Testis (tissue), 3 donors: ENCODE data around the gene EPN1. TPM values are rescaled to one million over a fixed set of nuclear protein-coding genes. Genes with fewer than 3 reads are reported as not detected.

ENCODE experiments used
- DNase-seq: peaks from one replicate; pipeline ENCODE4 v3.0.0-alpha.2; 2019
- H3K27ac ChIP-seq, 2 donors: fragments of 200-600 bp; sonication (generic); one replicate each; pipeline ENCODE4 v1.5.1; 2019
- H3K27me3 ChIP-seq: fragments of 200-600 bp; sonication (generic); one replicate; pipeline ENCODE4 v1.5.1; 2019
- H3K36me3 ChIP-seq: fragments of 200-600 bp; sonication (generic); one replicate; pipeline ENCODE4 v1.5.1; 2017; ENCODE audit warnings: low read depth; ENCODE audit errors: missing control alignments
- H3K4me1 ChIP-seq: fragments of 200-600 bp; sonication (generic); one replicate; pipeline ENCODE4 v1.5.1; 2019
- H3K4me3 ChIP-seq, 2 donors: fragments of 200-600 bp; sonication (generic); one replicate each; pipeline ENCODE4 v1.5.1; 2017 to 2019
- H3K9me3 ChIP-seq: fragments of 200-600 bp; sonication (generic); one replicate; pipeline ENCODE4 v1.5.1; 2017
- POLR2A ChIP-seq: fragments of 450-650 bp; IDR thresholded peaks from one replicate; pipeline ENCODE4 v1.6.1; 2017; ENCODE audit warnings: antibody characterized with exemption, mild to moderate bottlenecking, moderate library complexity
- WGBS, 2 donors: methylation state at CpG; one replicate each; pipeline ENCODE4 v1.1.5; 2018; 5-methylcytosine and 5-hydroxymethylcytosine counted together
- intact Hi-C: fragments of 100-400 bp; cut with DNase I; formaldehyde crosslinking; loops from one replicate; pipeline ENCODE4 v1.15.1; 2023; ENCODE audit warnings: low total_unique reads
- polyA plus RNA-seq: library from polyadenylated mRNA; stranded (reverse); fragments of 350-450 nt; fragmentation: Illumina TruSeq; extraction: RNeasy Lipid Tissue Mini Kit (QIAGEN cat#74804); gene quantifications from one replicate; pipeline ENCODE4 v1.2.3, GENCODE V29; 2014; ENCODE audit warnings: low read depth, low replicate concordance; ENCODE audit not compliant: insufficient read depth
- total RNA-seq, 2 donors: library from RNA; depleted of rRNA; stranded (reverse); fragments of >200 nt; gene quantifications; one replicate each; pipeline ENCODE4 v1.2.3, GENCODE V29; 2016
- TF ChIP-seq, protein P1 (sequence below), 3 experiments: fragments of 450-650 bp in 2 of 3; fragments of 200-600 bp in 1 of 3; sonication (generic) in 1 of 3; IDR thresholded peaks; one replicate each; pipeline ENCODE4 v1.5.1; 2016 to 2019; ENCODE audit warnings: antibody characterized with exemption in 3 of 3, mild to moderate bottlenecking in 2 of 3, moderate library complexity in 1 of 3

The EPN1 gene
- total and polyA plus RNA-seq, 3 donors from 2014 or later: 134 to 303 (median 176) TPM

DNA sequence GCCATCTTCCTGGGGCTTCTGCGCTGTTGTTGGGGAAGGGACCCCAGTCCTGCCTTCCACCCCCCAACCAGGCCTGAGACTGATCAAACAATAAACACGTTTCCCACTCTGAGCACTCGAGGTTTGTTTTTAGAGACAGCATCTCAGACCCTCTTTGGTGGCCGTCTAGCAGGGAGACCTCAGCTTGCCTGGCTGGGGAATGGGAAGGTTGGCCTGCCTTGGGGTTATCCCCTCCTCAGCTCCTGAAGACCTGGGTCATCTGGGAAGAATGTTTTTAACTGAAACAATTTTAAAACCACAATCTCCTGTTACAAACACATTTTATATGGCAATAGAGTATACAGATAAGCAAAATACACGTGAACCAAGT lies 29.5 kb upstream of the EPN1 start:
- Histone ChIP-seq H3K27ac (no peak overlapping the region), H3K4me1 (peaks cover 26% of the 10 kb centered on the region), H3K27me3 (no peaks in the 10 kb centered on the region), H3K9me3 (no peaks in the 10 kb centered on the region), H3K36me3 (no peaks in the 10 kb centered on the region), H3K4me3 (no peak overlapping the region)
- no peak for TF ChIP-seq POLR2A
- TF ChIP-seq, protein P1, sequence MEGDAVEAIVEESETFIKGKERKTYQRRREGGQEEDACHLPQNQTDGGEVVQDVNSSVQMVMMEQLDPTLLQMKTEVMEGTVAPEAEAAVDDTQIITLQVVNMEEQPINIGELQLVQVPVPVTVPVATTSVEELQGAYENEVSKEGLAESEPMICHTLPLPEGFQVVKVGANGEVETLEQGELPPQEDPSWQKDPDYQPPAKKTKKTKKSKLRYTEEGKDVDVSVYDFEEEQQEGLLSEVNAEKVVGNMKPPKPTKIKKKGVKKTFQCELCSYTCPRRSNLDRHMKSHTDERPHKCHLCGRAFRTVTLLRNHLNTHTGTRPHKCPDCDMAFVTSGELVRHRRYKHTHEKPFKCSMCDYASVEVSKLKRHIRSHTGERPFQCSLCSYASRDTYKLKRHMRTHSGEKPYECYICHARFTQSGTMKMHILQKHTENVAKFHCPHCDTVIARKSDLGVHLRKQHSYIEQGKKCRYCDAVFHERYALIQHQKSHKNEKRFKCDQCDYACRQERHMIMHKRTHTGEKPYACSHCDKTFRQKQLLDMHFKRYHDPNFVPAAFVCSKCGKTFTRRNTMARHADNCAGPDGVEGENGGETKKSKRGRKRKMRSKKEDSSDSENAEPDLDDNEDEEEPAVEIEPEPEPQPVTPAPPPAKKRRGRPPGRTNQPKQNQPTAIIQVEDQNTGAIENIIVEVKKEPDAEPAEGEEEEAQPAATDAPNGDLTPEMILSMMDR (IDR thresholded peaks at IDR 0.05): no peak
- WGBS, 2 donors: 66% methylated on average over 5 of the region's 5 CpGs
- DNase-seq: no peak
- intact Hi-C loops: no loop called here

DNA sequence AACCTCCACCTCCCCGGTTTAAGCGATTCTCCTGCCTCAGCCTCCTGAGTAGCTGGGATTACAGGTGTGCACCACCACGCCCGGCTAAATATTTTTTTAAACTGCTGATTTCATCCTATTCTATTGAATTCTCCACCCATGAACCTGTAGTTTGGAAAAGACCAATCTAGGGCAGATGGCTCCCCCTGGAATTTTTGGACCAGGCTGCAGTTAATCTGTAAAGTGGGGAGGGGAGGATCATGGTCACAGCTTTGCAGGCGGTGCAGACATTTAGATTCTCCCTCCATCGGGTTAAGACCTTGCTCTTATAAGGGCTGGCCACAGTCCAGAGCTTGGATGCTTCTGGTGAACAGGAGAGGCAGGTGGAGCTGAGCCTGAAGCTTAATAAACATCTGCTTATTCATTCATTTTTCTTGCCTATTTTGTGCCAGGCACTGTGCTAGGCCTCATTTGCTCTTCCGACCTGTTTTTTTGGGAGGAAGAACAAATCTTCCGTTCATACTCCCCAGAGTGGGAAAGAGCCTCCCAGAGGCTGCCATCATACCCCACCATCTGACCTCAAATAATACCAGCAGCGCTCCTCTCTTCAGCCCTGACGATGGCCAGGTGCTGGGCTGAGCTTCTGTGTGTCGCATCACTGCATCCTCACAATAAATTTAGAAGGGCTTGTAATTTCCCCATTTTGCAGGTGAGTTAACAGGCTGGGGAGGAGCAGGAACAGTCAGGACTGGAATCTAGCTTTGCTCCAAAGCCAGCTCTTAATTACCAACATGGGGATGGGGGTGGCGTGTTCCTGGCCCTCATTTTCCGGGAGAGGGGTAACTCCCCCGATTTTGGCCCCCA lies 27.9 kb upstream of the EPN1 start:
- no peak for DNase-seq
- H3K4me1 ChIP-seq: peaks cover 23% of the 10 kb centered on the region
- intact Hi-C loops: no loop called here

DNA sequence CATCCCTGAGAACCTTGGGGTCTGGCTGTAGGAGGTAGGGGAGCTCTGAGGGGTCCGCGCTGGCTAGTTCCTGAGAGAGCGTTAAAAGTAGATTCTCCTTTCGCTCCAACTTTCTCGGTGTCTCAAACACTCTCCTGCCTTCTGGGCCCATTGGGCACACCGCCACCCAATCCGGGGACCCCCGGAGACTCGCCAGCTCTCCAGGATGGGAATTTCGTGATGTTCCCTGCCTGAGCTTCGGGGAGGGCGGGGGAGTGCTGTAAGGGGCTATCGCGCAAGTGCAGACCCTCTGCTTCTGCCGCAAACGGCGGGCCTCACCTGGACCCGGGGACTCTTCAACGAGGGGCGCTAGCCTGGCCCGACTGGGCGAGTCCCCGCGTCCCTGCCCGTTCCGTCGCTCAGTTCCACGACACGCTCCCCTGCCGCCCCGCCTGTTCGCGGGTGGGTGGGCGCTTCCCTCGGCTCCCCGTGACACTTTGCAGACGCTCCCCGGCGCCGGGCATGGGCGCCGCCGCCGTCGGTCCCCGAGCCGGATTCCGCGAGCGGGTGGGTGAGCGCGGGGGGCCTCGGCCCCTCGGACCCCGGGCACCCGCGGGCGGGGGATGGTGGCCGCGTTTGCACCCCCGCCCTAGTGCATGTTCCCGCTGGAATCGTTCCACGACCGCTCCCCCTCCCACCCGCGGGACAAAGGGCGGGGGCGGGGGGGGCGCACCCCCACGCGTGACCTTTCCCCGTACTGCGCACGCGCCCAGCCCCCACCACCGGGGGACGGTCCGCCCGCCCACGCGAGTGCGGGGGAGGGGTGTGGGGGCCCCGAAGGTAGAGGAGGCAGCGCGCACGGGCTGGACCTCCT lies 27.1 kb upstream of the EPN1 start, which contains the start of gene CCDC106:
Gene CCDC106, plus strand, starts transcription at position 481 of the 853 bp plus-strand sequence. CDS start 835 bp downstream, outside the sequence.
- intact Hi-C loops: no loop called here
- Histone ChIP-seq H3K36me3 (no peaks in the 10 kb centered on the region), H3K9me3 (no peaks in the 10 kb centered on the region), H3K4me3 (peak within 1 kb of the TSS; percentile 79 to 86), H3K27me3 (no peaks in the 10 kb centered on the region), H3K4me1 (peaks cover 18% of the 10 kb centered on the region), H3K27ac (peak within 1 kb of the TSS; percentile 76 to 95)
- peak; percentile 85 for DNase-seq
- TF ChIP-seq, protein P1 (IDR thresholded peaks at IDR 0.05): peak in 1 of 3 experiments; percentile 4
- TF ChIP-seq POLR2A: no peak
- 0 to 2% methylated on average over 12 to 72 of the region's 87 CpGs for WGBS, 2 donors

More for the DNA sequence above, 27.9 kb upstream of the EPN1 start:
- peak overlapping the region; percentile 76 to 95 for H3K27ac ChIP-seq
- no peaks in the 10 kb centered on the region for H3K36me3 ChIP-seq
- H3K9me3 ChIP-seq: no peaks in the 10 kb centered on the region
- TF ChIP-seq, protein P1 (IDR thresholded peaks at IDR 0.05): no peak
- TF ChIP-seq POLR2A: no peak
- H3K4me3 ChIP-seq: peak overlapping the region; percentile 79 to 86
- no peaks in the 10 kb centered on the region for H3K27me3 ChIP-seq
- 32 to 35% methylated on average over 14 of the region's 14 CpGs for WGBS, 2 donors

DNA sequence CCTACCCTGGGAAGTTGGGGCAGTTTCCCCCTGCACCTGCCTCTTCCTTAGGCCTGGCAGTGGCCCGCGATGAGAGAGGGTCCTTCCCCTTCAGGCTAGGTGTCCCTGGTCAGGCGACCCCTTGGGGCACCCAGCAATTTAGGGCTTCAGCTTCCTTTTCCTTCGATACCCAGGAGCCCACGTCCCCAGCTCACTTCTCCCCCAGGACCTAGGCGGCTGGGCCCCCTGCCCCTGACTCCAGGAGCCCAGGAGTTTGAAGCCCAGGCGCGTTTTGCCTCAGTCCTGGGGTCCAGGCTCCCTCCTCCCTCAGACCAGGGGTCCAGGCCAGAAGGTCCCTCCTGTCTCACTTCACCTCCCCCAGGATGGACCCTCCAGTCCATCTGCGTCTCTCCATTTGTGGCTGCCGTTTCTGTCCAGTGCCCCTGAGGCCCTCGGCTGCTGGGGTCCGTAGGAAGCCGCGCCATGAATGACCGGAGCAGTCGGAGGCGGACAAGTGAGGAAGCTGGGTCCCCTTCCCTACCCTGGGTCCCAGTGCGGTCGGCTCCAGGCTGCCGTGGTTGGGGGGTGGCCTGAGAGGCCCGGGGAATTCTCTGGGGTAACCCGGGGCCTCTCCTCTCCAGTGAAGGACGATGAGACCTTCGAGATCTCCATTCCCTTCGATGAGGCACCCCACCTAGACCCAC lies 26.3 kb upstream of the EPN1 start:
- intact Hi-C loops: no loop called here
- Histone ChIP-seq H3K4me1 (peaks cover 18% of the 10 kb centered on the region), H3K9me3 (no peaks in the 10 kb centered on the region), H3K36me3 (no peaks in the 10 kb centered on the region), H3K27ac (peak overlapping the region; percentile 76 to 95), H3K27me3 (no peaks in the 10 kb centered on the region), H3K4me3 (peak overlapping the region; percentile 79 to 86)
- TF ChIP-seq POLR2A: no peak
- TF ChIP-seq, protein P1 (IDR thresholded peaks at IDR 0.05): no peak
- WGBS, 2 donors: 0 to 10% methylated on average over 4 to 25 of the region's 25 CpGs
- DNase-seq: no peak
